Epithelial cell of esophagus (primary cell): ENCODE measurements around the gene EVI2A.

Experiments
- DNase-seq: peaks from one replicate; pipeline ENCODE4 v3.0.0; 2010; ENCODE audit warnings: low read depth
- H3K4me3 ChIP-seq: 2 replicates; pipeline ENCODE4 v1.5.1; 2011; ENCODE audit warnings: mild to moderate bottlenecking, low read length, control low read depth
- TF ChIP-seq, protein P1 (sequence below): IDR thresholded peaks from 2 replicates; pipeline ENCODE4 v1.5.1; 2011; ENCODE audit warnings: low read depth, mild to moderate bottlenecking, low read length, control low read depth, inconsistent platforms; ENCODE audit not compliant: insufficient read depth; ENCODE audit errors: missing control alignments

The EVI2A gene

DNA sequence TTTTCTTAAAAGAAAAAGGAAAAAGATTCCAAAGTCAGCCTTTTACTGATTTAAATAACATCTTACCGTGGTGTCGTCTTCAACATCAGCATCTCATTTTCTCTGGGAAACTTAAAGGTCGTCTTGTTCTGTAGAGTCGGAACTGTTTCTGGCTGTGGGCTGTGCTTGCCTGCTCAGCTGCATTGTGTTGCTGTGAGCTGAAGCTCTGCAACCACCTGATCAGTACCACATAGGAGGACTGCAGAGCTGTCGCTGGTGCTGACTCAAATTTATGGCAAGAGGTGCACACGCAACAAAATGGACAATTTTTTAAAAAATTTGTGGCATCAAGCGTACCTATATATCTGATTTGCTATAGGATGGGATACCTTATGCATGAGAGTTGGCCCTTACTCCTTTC, 24.3 kb downstream of the EVI2A start, which contains the start of gene OMG:
Gene OMG (minus strand): TSS at position 150 of the 400 bp plus-strand sequence. CDS start 908 bp downstream, outside the sequence.
- H3K4me3 ChIP-seq = no peak within 1 kb of the TSS
- no peak for DNase-seq
- TF ChIP-seq, protein P1, sequence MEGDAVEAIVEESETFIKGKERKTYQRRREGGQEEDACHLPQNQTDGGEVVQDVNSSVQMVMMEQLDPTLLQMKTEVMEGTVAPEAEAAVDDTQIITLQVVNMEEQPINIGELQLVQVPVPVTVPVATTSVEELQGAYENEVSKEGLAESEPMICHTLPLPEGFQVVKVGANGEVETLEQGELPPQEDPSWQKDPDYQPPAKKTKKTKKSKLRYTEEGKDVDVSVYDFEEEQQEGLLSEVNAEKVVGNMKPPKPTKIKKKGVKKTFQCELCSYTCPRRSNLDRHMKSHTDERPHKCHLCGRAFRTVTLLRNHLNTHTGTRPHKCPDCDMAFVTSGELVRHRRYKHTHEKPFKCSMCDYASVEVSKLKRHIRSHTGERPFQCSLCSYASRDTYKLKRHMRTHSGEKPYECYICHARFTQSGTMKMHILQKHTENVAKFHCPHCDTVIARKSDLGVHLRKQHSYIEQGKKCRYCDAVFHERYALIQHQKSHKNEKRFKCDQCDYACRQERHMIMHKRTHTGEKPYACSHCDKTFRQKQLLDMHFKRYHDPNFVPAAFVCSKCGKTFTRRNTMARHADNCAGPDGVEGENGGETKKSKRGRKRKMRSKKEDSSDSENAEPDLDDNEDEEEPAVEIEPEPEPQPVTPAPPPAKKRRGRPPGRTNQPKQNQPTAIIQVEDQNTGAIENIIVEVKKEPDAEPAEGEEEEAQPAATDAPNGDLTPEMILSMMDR = no peak

DNA sequence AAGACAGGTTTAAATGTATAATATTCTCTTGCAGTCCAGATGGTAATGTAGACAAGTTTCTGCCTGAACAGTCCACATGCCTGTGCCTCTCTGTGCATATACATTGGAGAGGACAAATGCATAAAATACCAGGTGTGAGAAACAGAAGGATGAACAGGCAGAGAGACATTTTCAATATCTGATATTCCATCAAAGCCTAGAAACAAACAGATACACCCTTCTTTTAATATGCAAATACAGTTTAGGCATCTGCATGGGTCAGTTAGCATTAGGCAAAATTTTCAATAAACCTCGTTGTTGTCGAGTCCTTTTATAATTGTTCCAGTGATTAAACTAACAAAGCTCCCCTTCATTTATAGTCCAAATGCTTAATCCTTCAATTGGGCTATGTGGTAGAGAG, 25.3 kb downstream of the EVI2A start:
- TF ChIP-seq, protein P1 = no peak
- H3K4me3 ChIP-seq = no peak overlapping the region
- no peak for DNase-seq

DNA sequence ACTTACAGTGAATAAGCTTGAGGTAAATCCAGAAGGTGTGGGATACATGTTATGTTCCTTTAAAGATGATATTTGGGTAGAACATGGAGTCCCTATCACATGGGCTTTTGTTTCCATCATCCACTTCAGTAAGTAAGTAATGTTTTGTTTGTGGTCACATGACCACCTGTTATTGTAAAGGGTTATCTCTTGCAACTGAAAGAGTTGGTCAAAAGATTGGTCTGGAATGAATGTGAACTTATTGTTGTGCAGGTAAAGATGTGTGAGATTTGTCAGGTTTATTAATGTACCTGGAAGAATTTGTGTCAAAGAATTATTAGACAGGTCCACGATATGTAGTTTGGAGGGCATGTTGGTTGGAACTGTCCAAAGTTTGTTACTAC, 25.9 kb downstream of the EVI2A start:
- no peak for DNase-seq
- H3K4me3 ChIP-seq = no peak overlapping the region
- TF ChIP-seq, protein P1 = no peak

DNA sequence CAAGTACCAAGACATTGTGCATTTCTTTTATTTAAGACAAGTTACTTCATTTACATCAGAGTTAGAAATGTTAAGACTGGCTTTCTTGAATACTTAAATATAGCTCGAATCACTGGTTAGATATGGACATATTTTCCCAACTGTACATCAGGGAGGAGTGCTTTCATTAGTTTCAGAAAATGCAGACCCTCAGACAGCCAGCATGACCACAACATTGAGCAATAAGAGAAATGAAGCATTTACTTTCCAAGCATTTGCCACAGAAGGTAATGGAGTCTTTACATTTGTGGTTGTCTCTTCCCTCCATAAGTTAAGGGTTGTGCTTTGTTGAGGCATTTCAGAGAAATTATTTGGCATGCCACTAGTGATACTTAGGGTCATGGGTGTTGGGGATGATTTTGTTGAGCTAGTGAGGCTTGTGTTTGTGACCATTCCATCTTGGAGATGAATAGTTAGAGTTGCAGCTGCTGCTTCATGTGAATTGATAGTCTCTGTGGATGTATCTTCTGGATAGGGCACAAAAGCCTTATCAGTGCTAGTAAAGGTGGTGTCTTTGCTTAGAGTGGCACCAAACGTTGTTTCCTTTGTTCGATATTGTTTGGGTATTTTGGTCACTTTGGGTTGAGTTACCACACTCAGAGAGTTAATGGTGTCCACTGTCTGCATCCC, 26.5 kb downstream of the EVI2A start:
- TF ChIP-seq, protein P1 = no peak
- DNase-seq = no peak
- no peak overlapping the region for H3K4me3 ChIP-seq

DNA sequence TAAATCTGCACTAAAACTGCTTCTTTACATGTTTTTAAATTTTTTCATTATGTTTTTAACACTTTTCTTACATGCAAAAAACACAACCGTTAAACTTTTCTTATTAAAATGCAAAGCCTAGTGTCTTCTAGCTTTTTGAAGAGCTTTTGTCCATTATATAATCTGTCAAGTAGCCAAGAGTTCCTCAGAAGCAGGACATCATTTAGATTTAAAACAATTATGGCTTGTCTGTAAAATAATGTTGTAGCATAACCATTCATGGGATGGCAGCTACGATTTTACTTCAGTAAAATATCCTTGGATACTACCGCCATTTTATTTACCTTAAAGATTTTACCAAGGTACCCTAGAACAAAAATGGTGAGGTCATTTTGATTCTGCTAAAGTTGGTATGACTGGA, 27.2 kb downstream of the EVI2A start:
- TF ChIP-seq, protein P1 = no peak
- H3K4me3 ChIP-seq = no peak overlapping the region
- no peak for DNase-seq

DNA sequence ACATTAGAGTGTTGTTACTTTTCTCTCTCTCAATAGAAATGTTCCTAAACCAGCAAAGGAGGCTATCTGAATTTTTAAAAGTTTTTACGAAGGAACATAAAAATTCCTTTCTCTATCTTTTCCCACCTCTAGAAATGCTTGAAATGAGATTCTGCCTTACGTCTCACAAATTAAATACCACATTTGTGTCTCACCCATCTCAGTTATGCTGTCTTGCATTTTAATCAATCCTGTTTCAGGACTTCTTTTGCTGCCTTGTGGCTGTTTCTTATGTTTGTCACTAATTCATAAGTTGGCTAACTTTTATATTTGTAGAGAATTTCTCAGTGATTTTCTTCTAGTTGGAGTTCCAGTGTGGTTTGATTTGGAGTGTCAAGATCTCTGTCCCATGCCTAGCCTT, 27.8 kb downstream of the EVI2A start:
- TF ChIP-seq, protein P1 = no peak
- no peak for DNase-seq
- no peak overlapping the region for H3K4me3 ChIP-seq

DNA sequence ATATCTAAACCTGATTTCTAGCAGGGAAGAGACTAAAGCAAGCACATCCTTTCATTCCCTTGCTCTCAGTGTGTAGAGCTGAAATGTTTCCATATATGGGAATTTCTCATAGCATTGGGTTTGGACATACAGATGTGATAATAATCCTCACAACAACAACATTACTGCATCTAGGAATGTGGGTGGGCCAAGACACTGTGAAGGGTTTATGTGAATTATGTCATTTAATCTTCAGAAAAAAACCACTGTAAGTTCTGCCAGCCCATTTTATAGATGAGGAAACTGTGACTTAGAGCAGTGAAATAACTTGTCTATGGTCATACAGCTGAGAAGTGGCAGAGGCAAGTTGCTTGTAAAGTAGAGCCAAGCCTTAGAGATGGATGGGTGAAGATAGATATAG, 29.6 kb downstream of the EVI2A start:
- TF ChIP-seq, protein P1 = no peak

More for the DNA sequence above, 29.6 kb downstream of the EVI2A start:
- no peak overlapping the region for H3K4me3 ChIP-seq
- DNase-seq = no peak
